ENCODE data around the gene ANKHD1. TPM values are rescaled to one million over a fixed set of nuclear protein-coding genes. Genes with fewer than 3 reads are reported as not detected.
A peak's percentile ranks its signal among the peaks of the same experiment; 100 is the strongest.
"Not testable (repeated sequence)": the region's sequence is repeated elsewhere in the genome, so short reads cannot be mapped to it uniquely, and the experiment has no call there.

Gene ANKHD1
- total RNA-seq, 1 donor from 2014 or later = 82.3 TPM

DNA sequence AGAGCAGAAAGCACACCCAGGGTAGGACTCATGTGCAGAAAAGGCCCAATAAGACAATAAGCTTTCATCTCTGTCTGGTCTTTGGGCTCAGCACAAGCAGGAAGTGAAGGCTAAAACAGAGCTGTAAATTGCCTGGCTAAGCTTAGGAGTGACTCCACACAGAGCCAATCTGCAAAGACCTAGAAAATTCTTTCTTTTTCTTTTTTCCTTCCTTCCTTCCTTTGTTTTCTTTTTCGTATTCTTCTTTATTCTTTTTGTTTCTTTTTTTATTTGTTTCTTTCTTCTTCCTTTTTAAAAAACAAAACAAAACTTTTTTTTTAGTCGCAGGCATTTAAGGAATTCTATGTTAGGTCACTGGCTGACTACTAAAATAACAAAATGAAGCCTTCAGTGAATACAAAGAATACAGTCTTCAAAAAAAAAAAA lies 175.2 kb downstream of the ANKHD1 start:
- TF ChIP-seq CTCF (IDR thresholded peaks at IDR 0.05) = no peak
- Mint-ChIP-seq H3K27ac (ENCODE audit: unreplicated experiment) (peak overlapping the region; percentile 78), H3K9me3 (ENCODE audit: unreplicated experiment) (no peaks in the 10 kb centered on the region), H3K4me1 (ENCODE audit: unreplicated experiment) (peaks cover 23% of the 10 kb centered on the region), H3K36me3 (ENCODE audit: unreplicated experiment) (no peaks in the 10 kb centered on the region), H3K4me3 (ENCODE audit: unreplicated experiment) (no peak overlapping the region), H3K27me3 (ENCODE audit: unreplicated experiment) (peaks cover 12% of the 10 kb centered on the region)
- DNase-seq (ENCODE audit: extremely low spot score, unreplicated experiment) = no peak

DNA sequence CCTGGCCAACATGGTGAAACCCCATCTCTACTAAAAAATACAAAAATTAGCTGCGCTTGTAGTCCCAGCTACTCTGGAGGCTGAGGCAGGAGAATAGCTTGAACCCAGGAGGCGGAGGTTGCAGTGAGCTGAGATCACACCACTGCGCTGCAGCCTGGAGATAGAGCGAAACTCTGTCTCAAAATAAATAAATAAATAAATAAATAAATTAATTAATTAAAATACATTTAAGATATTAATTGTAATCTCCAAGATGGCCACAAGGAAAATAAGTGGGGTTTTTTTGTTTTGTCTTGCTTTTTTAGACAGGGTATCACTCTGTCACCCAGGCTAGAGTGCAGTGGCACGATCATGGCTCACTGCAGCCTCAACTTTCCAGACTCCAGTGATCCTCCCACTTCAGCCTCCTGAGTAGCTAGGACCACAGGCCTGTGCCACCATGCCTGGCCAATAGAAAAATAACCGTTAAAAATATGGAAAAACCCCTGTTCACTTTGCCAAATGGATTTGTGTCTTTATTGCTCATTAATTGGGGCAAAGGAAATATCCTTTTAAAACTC lies 177.6 kb downstream of the ANKHD1 start:
- not testable (repeated sequence) for DNase-seq (ENCODE audit: extremely low spot score, unreplicated experiment); H3K36me3 Mint-ChIP-seq (ENCODE audit: unreplicated experiment); H3K9me3 Mint-ChIP-seq (ENCODE audit: unreplicated experiment); H3K4me3 Mint-ChIP-seq (ENCODE audit: unreplicated experiment); H3K27ac Mint-ChIP-seq (ENCODE audit: unreplicated experiment)
- Mint-ChIP-seq H3K4me1 (ENCODE audit: unreplicated experiment) (peaks cover 18% of the 10 kb centered on the region), H3K27me3 (ENCODE audit: unreplicated experiment) (peaks cover 24% of the 10 kb centered on the region)

DNA sequence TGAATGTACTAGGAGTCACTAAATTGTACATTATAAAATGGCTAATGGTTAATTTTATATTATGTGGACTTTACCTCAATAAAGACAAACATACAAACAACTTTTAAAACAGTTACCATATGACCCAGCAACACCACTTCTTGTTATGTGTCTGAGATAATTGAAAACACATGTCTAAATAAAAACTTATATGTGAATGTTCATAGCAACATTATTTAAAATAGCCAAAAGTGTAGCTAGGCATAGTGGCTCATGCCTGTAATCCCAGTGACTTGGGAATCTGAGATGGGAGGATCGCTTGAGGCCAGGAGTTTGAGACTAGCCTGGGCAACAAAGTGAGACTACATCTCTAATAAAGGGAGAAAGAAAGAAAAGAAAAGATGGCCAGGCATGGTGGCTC lies 185.9 kb downstream of the ANKHD1 start:
- peaks cover 9% of the 10 kb centered on the region for H3K9me3 Mint-ChIP-seq (ENCODE audit: unreplicated experiment)
- peaks cover 12% of the 10 kb centered on the region for H3K4me1 Mint-ChIP-seq (ENCODE audit: unreplicated experiment)
- peaks cover 26% of the 10 kb centered on the region for H3K27me3 Mint-ChIP-seq (ENCODE audit: unreplicated experiment)
- no peak for TF ChIP-seq CTCF (IDR thresholded peaks at IDR 0.05)
- DNase-seq (ENCODE audit: extremely low spot score, unreplicated experiment) = no peak
- no peaks in the 10 kb centered on the region for H3K36me3 Mint-ChIP-seq (ENCODE audit: unreplicated experiment)
- H3K4me3 Mint-ChIP-seq (ENCODE audit: unreplicated experiment) = no peak overlapping the region
- H3K27ac Mint-ChIP-seq (ENCODE audit: unreplicated experiment) = no peak overlapping the region

- TF ChIP-seq CTCF (IDR thresholded peaks at IDR 0.05) = no peak
- Mint-ChIP-seq H3K4me1 (ENCODE audit: unreplicated experiment) (peaks cover 12% of the 10 kb centered on the region), H3K27me3 (ENCODE audit: unreplicated experiment) (peaks cover 19% of the 10 kb centered on the region), H3K27ac (ENCODE audit: unreplicated experiment) (no peak overlapping the region), H3K36me3 (ENCODE audit: unreplicated experiment) (no peaks in the 10 kb centered on the region), H3K9me3 (ENCODE audit: unreplicated experiment) (peaks cover 6% of the 10 kb centered on the region), H3K4me3 (ENCODE audit: unreplicated experiment) (no peak overlapping the region)
- DNase-seq (ENCODE audit: extremely low spot score, unreplicated experiment) = no peak
Measured at GRCh38 chr5:140588311-140589070, 186.9 kb downstream of the ANKHD1 start.

Small RNA genes lying within 50 kb of the gene (microRNA-seq; reads per million reads assigned to microRNA genes)
- not detected for gene MIR6831 (ENCODE audit: unreplicated experiment)

Other genes with a start within 250 kb of the ANKHD1 start
- gene CYSTM1, start 226.6 kb upstream of the ANKHD1 start, total RNA-seq = 26.7 and 29.8 TPM in 2 replicates
- 47.8 and 49.6 TPM in 2 replicates for gene PFDN1, start 98.7 kb upstream of the ANKHD1 start, total RNA-seq
- 2.7 and 3.6 TPM in 2 replicates for gene HBEGF, start 55.2 kb upstream of the ANKHD1 start, total RNA-seq
- gene SLC4A9, start 41.6 kb upstream of the ANKHD1 start, total RNA-seq = not detected in 2 replicates
- gene EIF4EBP3, start 145.8 kb downstream of the ANKHD1 start, total RNA-seq = 13.2 and 14.7 TPM in 2 replicates
- gene SRA1, start 155.6 kb downstream of the ANKHD1 start, total RNA-seq = 41.9 and 43.7 TPM in 2 replicates
- gene APBB3, start 162.8 kb downstream of the ANKHD1 start, total RNA-seq = 62.3 and 70.7 TPM in 2 replicates
- 79.6 and 80.9 TPM in 2 replicates for gene SLC35A4, start 163.0 kb downstream of the ANKHD1 start, total RNA-seq
- gene CD14, start 231.3 kb downstream of the ANKHD1 start, total RNA-seq = not detected in 2 replicates
- gene TMCO6, start 237.6 kb downstream of the ANKHD1 start, total RNA-seq = 10.4 and 10.5 TPM in 2 replicates
- 44.5 and 50.2 TPM in 2 replicates for gene NDUFA2, start 245.8 kb downstream of the ANKHD1 start, total RNA-seq
- gene IK, start 246.0 kb downstream of the ANKHD1 start, total RNA-seq = 86.5 and 89.9 TPM in 2 replicates

Measured in osteocyte (in vitro differentiated cells).